ENCODE data around the gene RTN4IP1.
"Not testable (repeated sequence)": the region's sequence is repeated elsewhere in the genome, so short reads cannot be mapped to it uniquely, and the experiment has no call there.

RTN4IP1 gene

GRCh38 chr6:106627760-106628159 lies 1.5 kb downstream of the RTN4IP1 start:
- not testable (repeated sequence) for DNase-seq (ENCODE audit: low read depth)

- DNase-seq (ENCODE audit: low read depth) = no peak
These were observed 2.8 kb downstream of the RTN4IP1 start for GRCh38 chr6:106626485-106626884.

DNA sequence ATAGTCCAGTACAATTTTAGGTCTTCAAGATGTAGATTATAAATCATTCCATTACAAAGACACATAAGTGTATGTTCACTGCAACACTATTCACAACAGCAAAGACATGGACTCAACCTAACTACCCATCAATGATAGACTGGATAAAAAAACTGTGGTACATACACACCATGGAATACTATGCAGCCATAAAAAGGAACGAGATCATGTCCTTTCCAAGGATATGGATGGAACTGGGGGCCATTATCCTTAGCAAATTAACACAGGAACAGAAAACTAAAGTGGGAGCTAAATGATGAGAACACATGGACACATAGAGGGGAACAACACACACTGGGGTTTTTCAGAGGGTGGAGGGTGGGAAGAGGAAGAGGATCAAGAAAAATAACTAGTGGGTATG lies 6.3 kb downstream of the RTN4IP1 start:
- no peak for DNase-seq (ENCODE audit: low read depth)

DNA sequence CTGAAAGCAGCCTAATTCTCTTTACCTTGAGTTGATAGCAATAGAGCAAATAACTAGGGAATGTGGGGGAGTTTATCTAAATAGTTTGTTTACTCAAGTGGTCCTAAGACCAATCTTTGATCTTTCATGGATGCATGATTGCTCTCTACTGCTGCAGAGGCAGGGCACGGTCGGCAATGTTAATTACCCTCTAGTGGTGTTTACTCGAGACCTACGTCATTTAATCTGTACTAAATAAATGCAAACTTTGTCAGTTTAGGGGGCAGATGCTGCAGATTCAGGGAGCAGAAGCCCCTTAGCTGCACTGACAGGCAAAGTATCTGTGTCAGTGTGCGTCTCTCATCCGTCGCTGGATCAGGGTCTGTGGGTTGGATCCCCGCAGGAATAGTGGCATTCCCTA lies 6.9 kb downstream of the RTN4IP1 start:
- DNase-seq (ENCODE audit: low read depth) = no peak

- DNase-seq (ENCODE audit: low read depth) = peak; percentile 6
These were observed 8.2 kb downstream of the RTN4IP1 start for GRCh38 chr6:106620931-106621672.

DNA sequence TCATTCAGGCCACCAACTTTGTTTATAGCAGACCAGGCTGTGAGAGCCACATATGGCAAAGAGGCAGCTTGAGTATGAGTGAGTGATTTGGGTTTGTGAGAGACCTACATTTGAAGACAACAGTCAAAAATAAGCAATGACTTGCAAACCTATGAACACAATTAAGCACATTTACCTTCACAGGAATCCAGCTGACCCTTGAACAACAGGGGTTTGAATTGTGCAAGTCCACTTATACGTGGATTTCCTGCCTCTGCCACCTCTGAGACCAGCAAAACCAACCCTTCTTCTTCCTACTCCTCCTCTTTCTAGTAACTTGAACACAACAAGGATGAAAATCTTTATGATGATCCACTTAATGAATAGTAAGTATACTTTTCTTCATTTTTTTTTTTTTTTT lies 10.1 kb downstream of the RTN4IP1 start:
- DNase-seq (ENCODE audit: low read depth) = no peak

- DNase-seq (ENCODE audit: low read depth) = no peak
These were observed 11.0 kb downstream of the RTN4IP1 start for GRCh38 chr6:106618324-106618723.

DNA sequence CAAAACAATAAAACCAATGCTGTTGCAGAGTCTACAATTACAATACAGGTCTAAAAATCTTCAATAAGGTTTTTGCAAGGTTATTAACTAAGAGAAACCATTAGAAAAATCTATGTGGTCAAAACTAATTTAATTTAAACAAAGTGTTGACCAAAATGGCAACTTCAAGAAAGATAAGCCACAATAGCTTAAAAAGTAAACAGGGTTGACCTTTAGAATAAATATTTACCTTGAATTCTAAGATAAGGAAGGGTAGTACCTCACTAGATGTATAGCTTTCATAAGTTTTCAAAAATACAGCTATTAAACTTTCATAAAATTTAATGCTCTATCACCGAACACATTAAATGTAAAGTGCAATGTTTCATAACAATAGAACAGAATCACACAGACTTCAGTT lies 11.4 kb downstream of the RTN4IP1 start:
- DNase-seq (ENCODE audit: low read depth) = no peak

GRCh38 chr6:106617302-106617701 lies 12.0 kb downstream of the RTN4IP1 start:
- DNase-seq (ENCODE audit: low read depth) = no peak

DNA sequence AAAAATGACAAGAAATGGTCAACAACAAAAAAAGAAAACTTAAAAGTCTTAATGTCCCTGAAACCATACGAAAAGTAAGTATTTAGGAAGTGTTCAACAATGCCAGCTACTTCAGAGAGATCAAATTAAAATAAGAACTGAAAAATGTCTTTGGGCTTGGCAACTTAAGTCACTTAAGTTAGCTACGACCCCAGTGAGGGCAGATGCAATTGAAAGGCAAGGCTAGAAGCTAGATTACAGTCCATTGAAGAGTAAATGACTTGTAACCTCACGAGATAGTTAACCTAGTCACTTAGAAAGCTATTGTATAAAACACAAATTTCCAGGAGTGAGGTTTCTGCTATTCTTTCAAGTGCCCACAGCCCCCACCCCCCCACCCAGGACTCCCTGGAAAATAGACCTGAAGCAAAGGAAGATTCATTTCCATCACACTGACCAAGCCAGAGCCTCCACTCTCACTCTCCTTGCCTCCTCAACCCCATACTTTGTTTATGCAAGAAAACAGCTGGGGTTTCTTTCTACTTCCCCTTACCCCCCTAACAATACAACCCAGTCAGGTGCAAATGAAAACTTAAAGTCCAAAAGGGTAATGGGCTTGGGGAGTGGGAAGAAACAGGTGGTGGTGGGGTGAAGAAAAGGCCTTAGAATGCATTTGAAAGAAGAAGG lies 14.6 kb downstream of the RTN4IP1 start:
- no peak for DNase-seq (ENCODE audit: low read depth)

- DNase-seq (ENCODE audit: low read depth) = no peak
These were observed 15.1 kb downstream of the RTN4IP1 start for GRCh38 chr6:106614166-106614565.

DNA sequence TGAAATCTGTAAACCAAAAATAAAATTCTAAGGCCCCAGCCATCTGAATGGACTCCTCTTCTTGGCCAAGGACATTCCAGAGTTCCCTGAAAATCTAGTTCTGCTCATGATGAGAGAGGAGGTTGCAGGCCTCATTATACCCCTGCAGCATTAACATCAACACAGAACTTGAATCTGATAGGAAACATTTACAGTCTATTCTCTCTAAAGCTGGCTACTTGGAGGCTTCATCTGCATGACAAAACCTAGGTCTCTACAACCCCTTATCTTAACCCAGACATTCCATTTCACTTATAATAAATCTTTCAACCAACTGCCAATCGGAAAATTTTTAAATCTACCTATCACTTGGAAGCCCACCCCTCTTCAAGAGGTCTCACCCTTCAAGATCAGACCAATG lies 15.7 kb downstream of the RTN4IP1 start:
- no peak for DNase-seq (ENCODE audit: low read depth)

- DNase-seq (ENCODE audit: low read depth) = no peak
These were observed 16.5 kb downstream of the RTN4IP1 start for GRCh38 chr6:106612671-106613416.

- DNase-seq (ENCODE audit: low read depth) = no peak
These were observed 18.3 kb downstream of the RTN4IP1 start for GRCh38 chr6:106611030-106611429.

GRCh38 chr6:106609699-106610098 lies 19.6 kb downstream of the RTN4IP1 start:
- DNase-seq (ENCODE audit: low read depth) = peak; percentile 48

DNA sequence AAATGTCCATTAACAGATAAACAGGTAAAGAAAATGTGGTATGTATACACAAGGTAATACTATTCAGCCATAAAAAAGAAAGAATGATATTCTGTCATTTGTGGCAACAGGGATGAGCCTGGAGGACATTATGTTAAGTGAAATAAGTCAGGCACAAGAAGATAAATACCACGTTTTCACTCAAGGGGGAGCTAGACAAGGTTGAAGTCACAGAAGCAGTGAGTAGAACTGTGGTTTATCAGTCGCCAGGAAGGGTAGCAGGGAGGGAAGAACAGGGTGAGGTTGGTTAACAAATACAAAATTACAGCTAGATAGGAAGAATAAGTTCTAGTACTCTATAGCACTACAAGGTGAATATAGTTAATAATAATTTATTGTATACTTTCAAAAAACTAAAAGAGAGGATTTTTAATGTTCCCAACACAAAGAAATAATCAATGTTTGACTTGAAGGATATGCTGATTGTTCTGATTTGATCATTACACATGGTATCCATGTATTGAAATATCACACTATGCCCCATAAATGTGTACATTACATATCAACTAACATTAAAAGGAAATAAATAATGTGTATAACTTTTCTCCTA lies 21.1 kb downstream of the RTN4IP1 start:
- DNase-seq (ENCODE audit: low read depth) = peak; percentile 79

GRCh38 chr6:106600329-106600728 lies 29.0 kb downstream of the RTN4IP1 start:
- peak; percentile 2 for DNase-seq (ENCODE audit: low read depth)

- DNase-seq (ENCODE audit: low read depth) = no peak
These were observed 29.9 kb downstream of the RTN4IP1 start for GRCh38 chr6:106599440-106599839.

DNA sequence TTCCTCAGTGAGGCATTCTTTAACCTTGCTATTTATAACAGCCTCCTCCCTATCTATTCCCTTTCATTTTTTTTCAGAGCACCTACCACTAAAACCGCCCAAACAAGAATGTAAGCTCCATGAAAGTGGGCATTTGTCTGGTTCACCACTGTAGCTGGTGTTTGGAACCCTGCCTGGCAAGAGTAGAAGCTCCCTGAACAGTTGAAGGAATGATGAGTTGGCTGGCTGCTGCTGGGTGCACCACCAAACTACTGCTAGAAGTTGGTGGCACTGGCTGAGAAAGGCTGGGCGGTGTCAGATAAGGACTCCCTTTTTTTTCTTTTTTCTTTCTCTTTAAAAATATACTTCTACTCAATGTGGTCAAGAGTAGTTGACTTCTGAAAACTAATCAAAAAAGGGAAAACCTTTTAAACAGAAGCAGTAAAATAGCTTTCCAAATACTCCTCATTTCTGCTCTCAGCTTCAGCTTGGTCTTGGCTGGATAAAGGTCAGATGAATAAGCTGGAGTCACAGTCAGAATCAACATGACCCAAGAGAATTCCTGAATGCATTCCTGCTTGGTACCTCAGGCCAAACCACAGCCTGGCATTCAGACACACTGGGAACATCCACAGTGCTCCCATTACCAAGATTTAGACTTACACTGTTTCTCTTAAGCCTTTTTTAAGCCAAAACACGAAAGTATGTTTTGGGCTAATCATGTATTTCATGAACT lies 38.0 kb downstream of the RTN4IP1 start:
- peak; percentile 87 for DNase-seq (ENCODE audit: low read depth)

- DNase-seq (ENCODE audit: low read depth) = not testable (repeated sequence)
These were observed 40.4 kb downstream of the RTN4IP1 start for GRCh38 chr6:106588937-106589336.

DNA sequence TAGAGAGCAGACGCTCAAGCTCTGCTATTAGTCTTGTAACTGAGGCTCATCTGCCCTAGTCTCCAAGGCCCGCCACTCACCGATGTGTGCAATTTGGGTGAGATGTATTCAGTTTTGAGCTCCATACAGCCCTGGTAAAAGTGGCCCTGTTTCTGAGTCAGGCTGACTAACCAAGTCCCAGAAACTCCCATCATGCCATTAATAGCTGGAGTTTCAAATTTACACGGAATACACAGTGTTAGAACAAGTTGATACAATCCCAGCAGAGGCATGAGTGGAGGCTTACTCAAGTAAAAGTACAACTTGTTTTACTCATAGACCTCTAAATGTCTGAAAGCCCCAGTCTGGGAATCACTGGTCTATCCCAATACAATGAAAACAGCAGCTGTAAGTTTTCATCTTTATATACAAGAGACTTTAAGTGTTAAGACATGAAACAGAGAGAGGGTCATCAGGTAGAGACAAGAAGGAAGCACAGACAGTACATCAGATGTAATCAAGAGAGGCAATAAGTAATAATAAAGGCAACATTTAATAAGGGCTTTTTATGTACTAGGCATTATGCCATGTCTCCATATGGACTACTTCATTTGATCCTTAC lies 42.4 kb downstream of the RTN4IP1 start:
- DNase-seq (ENCODE audit: low read depth) = no peak

DNA sequence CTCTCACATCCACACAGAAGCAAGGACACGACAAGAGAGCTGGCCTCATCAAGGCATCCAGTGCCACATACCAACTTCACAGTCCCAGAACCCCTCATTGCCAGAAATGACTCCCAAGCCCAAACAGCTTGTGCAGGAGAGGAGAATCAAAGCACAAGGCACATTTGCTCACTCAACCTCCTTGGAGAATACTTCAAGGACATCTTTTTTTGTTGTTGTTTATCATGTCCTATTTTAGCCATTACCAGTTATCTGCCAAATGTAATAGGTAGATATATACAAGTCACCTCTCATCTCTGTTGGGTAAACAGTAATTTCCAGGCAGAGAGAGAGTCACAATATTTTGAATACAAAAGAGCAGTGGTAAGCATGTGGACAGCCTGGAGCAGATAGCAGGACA lies 47.8 kb downstream of the RTN4IP1 start:
- no peak for DNase-seq (ENCODE audit: low read depth)
